Choroid plexus epithelial cell (primary cell): ENCODE results near the gene ADARB1.

Experiments
- DNase-seq: peaks from one replicate; pipeline ENCODE4 v3.0.0-alpha.2; 2010; ENCODE audit warnings: low read depth
- H3K4me3 ChIP-seq: 2 replicates; pipeline ENCODE4 v1.5.1; 2011; ENCODE audit warnings: low read depth, mild to moderate bottlenecking, control low read depth, low read length, moderate library complexity
- CTCF ChIP-seq: conservative IDR thresholded peaks from 2 replicates; pipeline ENCODE4 v1.5.1; 2011; ENCODE audit warnings: low read depth, mild to moderate bottlenecking, control low read depth, inconsistent platforms, low read length, moderate library complexity

ADARB1 gene

GRCh38 chr21:45160198-45160597 lies 85.8 kb downstream of the ADARB1 start:
- no peak overlapping the region for H3K4me3 ChIP-seq
- no peak for TF ChIP-seq CTCF
- no peak for DNase-seq

- H3K4me3 ChIP-seq = no peak overlapping the region
- DNase-seq = no peak
- TF ChIP-seq CTCF = no peak
These were observed 86.9 kb downstream of the ADARB1 start for GRCh38 chr21:45161038-45161945.

- TF ChIP-seq CTCF = no peak
- no peak for DNase-seq
- no peak overlapping the region for H3K4me3 ChIP-seq
These were observed 87.7 kb downstream of the ADARB1 start for GRCh38 chr21:45162115-45162514.

- no peak overlapping the region for H3K4me3 ChIP-seq
- no peak for DNase-seq
- no peak for TF ChIP-seq CTCF
These were observed 88.4 kb downstream of the ADARB1 start for GRCh38 chr21:45162809-45163208.

GRCh38 chr21:45163413-45164123 lies 89.2 kb downstream of the ADARB1 start:
- no peak overlapping the region for H3K4me3 ChIP-seq
- TF ChIP-seq CTCF = no peak
- DNase-seq = no peak

GRCh38 chr21:45164124-45164511 lies 89.7 kb downstream of the ADARB1 start:
- H3K4me3 ChIP-seq = no peak overlapping the region
- DNase-seq = no peak
- TF ChIP-seq CTCF = no peak
